ENCODE data around the gene CTAGE6.
"Not testable (repeated sequence)": the region's sequence is repeated elsewhere in the genome, so short reads cannot be mapped to it uniquely, and the experiment has no call there.

DNA sequence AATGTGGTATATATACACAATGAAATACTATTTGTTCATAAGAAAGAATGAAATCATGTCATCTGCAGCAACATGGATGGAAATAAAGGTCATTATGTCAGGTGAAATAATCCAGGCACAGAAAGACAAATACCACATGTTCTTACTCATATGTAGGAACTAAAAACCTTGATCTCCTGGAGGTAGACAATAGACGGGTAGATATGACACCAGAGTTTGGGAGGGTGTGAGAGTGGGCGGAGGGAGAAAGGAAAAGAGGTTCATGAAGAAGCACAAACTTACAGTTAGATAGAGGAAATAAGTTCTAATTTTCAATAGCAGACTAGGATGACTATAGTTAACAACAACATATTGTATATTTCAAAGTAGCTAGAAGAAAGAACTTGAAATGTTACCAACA lies 22.1 kb upstream of the CTAGE6 start:
- TF ChIP-seq POLR2A, POLR2AphosphoS5, EP300 (IDR thresholded peaks at IDR 0.05): not testable (repeated sequence)
- TF ChIP-seq, protein P1, sequence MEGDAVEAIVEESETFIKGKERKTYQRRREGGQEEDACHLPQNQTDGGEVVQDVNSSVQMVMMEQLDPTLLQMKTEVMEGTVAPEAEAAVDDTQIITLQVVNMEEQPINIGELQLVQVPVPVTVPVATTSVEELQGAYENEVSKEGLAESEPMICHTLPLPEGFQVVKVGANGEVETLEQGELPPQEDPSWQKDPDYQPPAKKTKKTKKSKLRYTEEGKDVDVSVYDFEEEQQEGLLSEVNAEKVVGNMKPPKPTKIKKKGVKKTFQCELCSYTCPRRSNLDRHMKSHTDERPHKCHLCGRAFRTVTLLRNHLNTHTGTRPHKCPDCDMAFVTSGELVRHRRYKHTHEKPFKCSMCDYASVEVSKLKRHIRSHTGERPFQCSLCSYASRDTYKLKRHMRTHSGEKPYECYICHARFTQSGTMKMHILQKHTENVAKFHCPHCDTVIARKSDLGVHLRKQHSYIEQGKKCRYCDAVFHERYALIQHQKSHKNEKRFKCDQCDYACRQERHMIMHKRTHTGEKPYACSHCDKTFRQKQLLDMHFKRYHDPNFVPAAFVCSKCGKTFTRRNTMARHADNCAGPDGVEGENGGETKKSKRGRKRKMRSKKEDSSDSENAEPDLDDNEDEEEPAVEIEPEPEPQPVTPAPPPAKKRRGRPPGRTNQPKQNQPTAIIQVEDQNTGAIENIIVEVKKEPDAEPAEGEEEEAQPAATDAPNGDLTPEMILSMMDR (IDR thresholded peaks at IDR 0.05) = not testable (repeated sequence)

Data from gastroesophageal sphincter (tissue), 3 donors.